ENCODE measurements around the gene LRP1B. TPM values are rescaled to one million over a fixed set of nuclear protein-coding genes. Genes with fewer than 3 reads are reported as not detected.

The LRP1B gene
- total RNA-seq, 1 experiment from 2014 or later: 0.52 TPM

DNA sequence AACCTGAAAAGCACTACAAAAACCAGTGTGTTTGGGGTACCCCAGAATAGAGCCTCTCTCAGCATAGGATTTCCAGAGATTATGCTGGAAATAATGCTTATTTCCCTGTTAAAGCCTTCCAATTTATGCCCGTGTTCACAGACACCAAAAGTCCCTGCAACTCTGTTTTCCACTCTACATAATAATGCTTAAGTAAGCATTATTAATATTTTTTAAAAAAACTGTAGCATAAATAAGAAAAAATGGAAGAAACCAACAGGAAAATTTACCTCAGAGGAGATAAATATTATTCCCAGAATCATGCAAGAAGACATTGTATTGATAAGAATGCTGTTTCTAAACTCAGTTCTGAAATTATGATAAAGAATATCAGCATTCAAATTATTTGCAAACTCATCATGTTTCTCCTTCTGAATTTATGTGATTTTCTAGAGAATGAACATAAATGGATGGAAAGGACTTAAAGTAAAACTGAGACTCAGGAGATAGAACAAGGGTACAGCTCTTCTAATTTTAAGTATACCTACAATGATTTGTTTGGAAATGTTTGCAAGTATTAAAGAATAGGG lies 241.7 kb downstream of the LRP1B start:
- POLR2A ChIA-PET: no interaction called here
- no peaks in the 10 kb centered on the region for H3K36me3 Mint-ChIP-seq
- no peak overlapping the region for H3K27ac Mint-ChIP-seq
- H3K27me3 Mint-ChIP-seq (ENCODE audit: low read depth): no peaks in the 10 kb centered on the region
- H3K4me3 Mint-ChIP-seq: no peak overlapping the region
- TF ChIP-seq ZNF317 (CRISPR knock-in tag; IDR thresholded peaks at IDR 0.05; ENCODE audit: borderline replicate concordance, low read depth) (no peak), NFYB (CRISPR knock-in tag; conservative IDR thresholded peaks at IDR 0.05; ENCODE audit: low read depth) (no peak), NR1H2 (CRISPR knock-in tag; IDR thresholded peaks at IDR 0.05) (no peak), TP53 (CRISPR knock-in tag; IDR thresholded peaks at IDR 0.05) (no peak), FOXJ3 (CRISPR knock-in tag; IDR thresholded peaks at IDR 0.05; ENCODE audit: borderline replicate concordance) (no peak), GABPB1 (CRISPR knock-in tag; IDR thresholded peaks at IDR 0.05) (no peak), TEAD1 (CRISPR knock-in tag; IDR thresholded peaks at IDR 0.05) (no peak)
- TF ChIP-seq, protein P1, sequence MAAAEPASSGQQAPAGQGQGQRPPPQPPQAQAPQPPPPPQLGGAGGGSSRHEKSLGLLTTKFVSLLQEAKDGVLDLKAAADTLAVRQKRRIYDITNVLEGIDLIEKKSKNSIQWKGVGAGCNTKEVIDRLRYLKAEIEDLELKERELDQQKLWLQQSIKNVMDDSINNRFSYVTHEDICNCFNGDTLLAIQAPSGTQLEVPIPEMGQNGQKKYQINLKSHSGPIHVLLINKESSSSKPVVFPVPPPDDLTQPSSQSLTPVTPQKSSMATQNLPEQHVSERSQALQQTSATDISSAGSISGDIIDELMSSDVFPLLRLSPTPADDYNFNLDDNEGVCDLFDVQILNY (CRISPR knock-in tag; IDR thresholded peaks at IDR 0.05): no peak
- TF ChIP-seq, protein P2, sequence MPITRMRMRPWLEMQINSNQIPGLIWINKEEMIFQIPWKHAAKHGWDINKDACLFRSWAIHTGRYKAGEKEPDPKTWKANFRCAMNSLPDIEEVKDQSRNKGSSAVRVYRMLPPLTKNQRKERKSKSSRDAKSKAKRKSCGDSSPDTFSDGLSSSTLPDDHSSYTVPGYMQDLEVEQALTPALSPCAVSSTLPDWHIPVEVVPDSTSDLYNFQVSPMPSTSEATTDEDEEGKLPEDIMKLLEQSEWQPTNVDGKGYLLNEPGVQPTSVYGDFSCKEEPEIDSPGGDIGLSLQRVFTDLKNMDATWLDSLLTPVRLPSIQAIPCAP (CRISPR knock-in tag; IDR thresholded peaks at IDR 0.05): no peak
- no peak for DNase-seq (ENCODE audit: low spot score)
- H3K4me1 Mint-ChIP-seq: peaks cover 11% of the 10 kb centered on the region
- CTCF ChIA-PET: no interaction called here
- H3K9me3 Mint-ChIP-seq: no peaks in the 10 kb centered on the region
- ATAC-seq: no peak

DNA sequence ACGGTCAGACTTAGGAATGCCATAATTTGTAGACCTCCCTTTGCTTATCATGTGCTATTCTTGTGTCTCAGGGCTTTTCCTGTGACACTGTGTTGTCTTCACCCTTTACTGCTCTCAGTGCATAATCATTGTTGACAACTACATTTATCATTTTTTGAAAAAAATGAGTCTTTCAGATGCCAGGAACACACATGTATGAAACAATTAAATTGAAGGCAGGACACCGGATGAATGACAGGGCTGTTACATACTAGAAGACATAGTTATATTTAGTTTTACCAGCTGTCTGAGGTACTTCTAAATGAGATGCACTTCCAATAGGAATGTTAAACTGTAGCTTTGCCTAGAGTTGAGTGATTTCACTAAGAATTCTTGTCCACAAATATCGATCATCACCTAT lies 243.5 kb downstream of the LRP1B start:
- POLR2A ChIA-PET: no interaction called here
- Mint-ChIP-seq H3K4me1 (peaks cover 11% of the 10 kb centered on the region), H3K27me3 (ENCODE audit: low read depth) (no peaks in the 10 kb centered on the region), H3K9me3 (no peaks in the 10 kb centered on the region), H3K27ac (no peak overlapping the region), H3K4me3 (no peak overlapping the region), H3K36me3 (no peaks in the 10 kb centered on the region)
- CTCF ChIA-PET: no interaction called here
- DNase-seq (ENCODE audit: low spot score) (no peak), ATAC-seq (no peak)
- TF ChIP-seq TEAD1 (CRISPR knock-in tag; IDR thresholded peaks at IDR 0.05) (no peak), SMAD4 (CRISPR knock-in tag; IDR thresholded peaks at IDR 0.05) (no peak), EMX1 (CRISPR knock-in tag; IDR thresholded peaks at IDR 0.05) (no peak), OVOL2 (CRISPR knock-in tag; IDR thresholded peaks at IDR 0.05; ENCODE audit: borderline replicate concordance) (no peak), KAT7 (CRISPR knock-in tag; IDR thresholded peaks at IDR 0.05; ENCODE audit: borderline replicate concordance) (no peak), CDX4 (CRISPR knock-in tag; IDR thresholded peaks at IDR 0.05; ENCODE audit: borderline replicate concordance) (no peak), STAT6 (CRISPR knock-in tag; conservative IDR thresholded peaks at IDR 0.05; ENCODE audit: low read depth) (no peak), ZNF396 (CRISPR knock-in tag; IDR thresholded peaks at IDR 0.05; ENCODE audit: borderline replicate concordance) (no peak), E2F1 (CRISPR knock-in tag; IDR thresholded peaks at IDR 0.05) (no peak), NFYB (CRISPR knock-in tag; conservative IDR thresholded peaks at IDR 0.05; ENCODE audit: low read depth) (no peak), ZNF121 (CRISPR knock-in tag; IDR thresholded peaks at IDR 0.05) (no peak), CREB1 (CRISPR knock-in tag; IDR thresholded peaks at IDR 0.05) (no peak)
- TF ChIP-seq, protein P1 (CRISPR knock-in tag; IDR thresholded peaks at IDR 0.05): no peak
- TF ChIP-seq, protein P3, sequence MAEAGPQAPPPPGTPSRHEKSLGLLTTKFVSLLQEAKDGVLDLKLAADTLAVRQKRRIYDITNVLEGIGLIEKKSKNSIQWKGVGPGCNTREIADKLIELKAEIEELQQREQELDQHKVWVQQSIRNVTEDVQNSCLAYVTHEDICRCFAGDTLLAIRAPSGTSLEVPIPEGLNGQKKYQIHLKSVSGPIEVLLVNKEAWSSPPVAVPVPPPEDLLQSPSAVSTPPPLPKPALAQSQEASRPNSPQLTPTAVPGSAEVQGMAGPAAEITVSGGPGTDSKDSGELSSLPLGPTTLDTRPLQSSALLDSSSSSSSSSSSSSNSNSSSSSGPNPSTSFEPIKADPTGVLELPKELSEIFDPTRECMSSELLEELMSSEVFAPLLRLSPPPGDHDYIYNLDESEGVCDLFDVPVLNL (CRISPR knock-in tag; IDR thresholded peaks at IDR 0.05; ENCODE audit: borderline replicate concordance, low read depth): no peak
- TF ChIP-seq, protein P4, sequence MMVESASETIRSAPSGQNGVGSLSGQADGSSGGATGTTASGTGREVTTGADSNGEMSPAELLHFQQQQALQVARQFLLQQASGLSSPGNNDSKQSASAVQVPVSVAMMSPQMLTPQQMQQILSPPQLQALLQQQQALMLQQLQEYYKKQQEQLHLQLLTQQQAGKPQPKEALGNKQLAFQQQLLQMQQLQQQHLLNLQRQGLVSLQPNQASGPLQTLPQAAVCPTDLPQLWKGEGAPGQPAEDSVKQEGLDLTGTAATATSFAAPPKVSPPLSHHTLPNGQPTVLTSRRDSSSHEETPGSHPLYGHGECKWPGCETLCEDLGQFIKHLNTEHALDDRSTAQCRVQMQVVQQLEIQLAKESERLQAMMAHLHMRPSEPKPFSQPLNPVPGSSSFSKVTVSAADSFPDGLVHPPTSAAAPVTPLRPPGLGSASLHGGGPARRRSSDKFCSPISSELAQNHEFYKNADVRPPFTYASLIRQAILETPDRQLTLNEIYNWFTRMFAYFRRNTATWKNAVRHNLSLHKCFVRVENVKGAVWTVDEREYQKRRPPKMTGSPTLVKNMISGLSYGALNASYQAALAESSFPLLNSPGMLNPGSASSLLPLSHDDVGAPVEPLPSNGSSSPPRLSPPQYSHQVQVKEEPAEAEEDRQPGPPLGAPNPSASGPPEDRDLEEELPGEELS (CRISPR knock-in tag; IDR thresholded peaks at IDR 0.05): no peak

All from WTC11 (cell line).